Fibroblast of peridontal ligament (primary cell): ENCODE measurements around the gene HNRNPH2.

Experiments
- DNase-seq: peaks from one replicate; pipeline ENCODE4 v3.0.0-alpha.2; 2010; ENCODE audit errors: extremely low read depth

The HNRNPH2 gene

GRCh38 chrX:101397779-101398178 lies 10.2 kb upstream of the HNRNPH2 start:
- no peak for DNase-seq

- DNase-seq = no peak
Measured at GRCh38 chrX:101398694-101399093, 9.3 kb upstream of the HNRNPH2 start.

GRCh38 chrX:101399825-101400224 lies 8.2 kb upstream of the HNRNPH2 start:
- no peak for DNase-seq

- DNase-seq = no peak
Measured at GRCh38 chrX:101407167-101407747, 765 bp upstream of the HNRNPH2 start.

- no peak for DNase-seq
Measured at GRCh38 chrX:101408532-101408841, 465 bp downstream of the HNRNPH2 start.

GRCh38 chrX:101409043-101409442 lies 1.0 kb downstream of the HNRNPH2 start:
- no peak for DNase-seq

GRCh38 chrX:101410461-101410860 lies 2.4 kb downstream of the HNRNPH2 start:
- no peak for DNase-seq

GRCh38 chrX:101411984-101412383 lies 4.0 kb downstream of the HNRNPH2 start:
- no peak for DNase-seq

- DNase-seq = peak; percentile 91
Measured at GRCh38 chrX:101415180-101416145, 7.4 kb downstream of the HNRNPH2 start.

- no peak for DNase-seq
Measured at GRCh38 chrX:101416691-101417090, 8.7 kb downstream of the HNRNPH2 start.

GRCh38 chrX:101417190-101417589 lies 9.2 kb downstream of the HNRNPH2 start:
- no peak for DNase-seq

- peak; percentile 27 for DNase-seq
Measured at GRCh38 chrX:101417981-101418841, 10.2 kb downstream of the HNRNPH2 start.

GRCh38 chrX:101419489-101419888 lies 11.5 kb downstream of the HNRNPH2 start:
- no peak for DNase-seq

- DNase-seq = no peak
Measured at GRCh38 chrX:101427954-101428353, 19.9 kb downstream of the HNRNPH2 start.

- peak; percentile 63 for DNase-seq
Measured at GRCh38 chrX:101429934-101430333, 21.9 kb downstream of the HNRNPH2 start.

GRCh38 chrX:101430457-101431078 lies 22.5 kb downstream of the HNRNPH2 start:
- peak; percentile 59 for DNase-seq

- DNase-seq = no peak
Measured at GRCh38 chrX:101442085-101442484, 34.1 kb downstream of the HNRNPH2 start.

GRCh38 chrX:101449279-101449678 lies 41.3 kb downstream of the HNRNPH2 start:
- no peak for DNase-seq

- no peak for DNase-seq
Measured at GRCh38 chrX:101450085-101450484, 42.1 kb downstream of the HNRNPH2 start.

GRCh38 chrX:101450961-101451360 lies 42.9 kb downstream of the HNRNPH2 start:
- peak; percentile 64 for DNase-seq

GRCh38 chrX:101452056-101452455 lies 44.0 kb downstream of the HNRNPH2 start:
- no peak for DNase-seq

- no peak for DNase-seq
Measured at GRCh38 chrX:101460669-101461068, 52.6 kb downstream of the HNRNPH2 start.
